OCI-LY3 (cell line): Measurements from ENCODE around the gene DPP6.

ENCODE experiments used
- EZH2phosphoT487 ChIP-seq: fragments of 200-600 bp; shearing (Covaris generic); IDR thresholded peaks from 2 replicates; pipeline ENCODE4 v1.6.1; 2018; ENCODE audit warnings: antibody characterized with exemption, mixed run types, low read depth
- TF ChIP-seq, protein P1 (sequence below): fragments of 200-600, 300-600 bp; sonication (generic); IDR thresholded peaks from 2 replicates; pipeline ENCODE4 v1.5.1; 2014; ENCODE audit warnings: antibody characterized with exemption, low read length, low read depth

DNA sequence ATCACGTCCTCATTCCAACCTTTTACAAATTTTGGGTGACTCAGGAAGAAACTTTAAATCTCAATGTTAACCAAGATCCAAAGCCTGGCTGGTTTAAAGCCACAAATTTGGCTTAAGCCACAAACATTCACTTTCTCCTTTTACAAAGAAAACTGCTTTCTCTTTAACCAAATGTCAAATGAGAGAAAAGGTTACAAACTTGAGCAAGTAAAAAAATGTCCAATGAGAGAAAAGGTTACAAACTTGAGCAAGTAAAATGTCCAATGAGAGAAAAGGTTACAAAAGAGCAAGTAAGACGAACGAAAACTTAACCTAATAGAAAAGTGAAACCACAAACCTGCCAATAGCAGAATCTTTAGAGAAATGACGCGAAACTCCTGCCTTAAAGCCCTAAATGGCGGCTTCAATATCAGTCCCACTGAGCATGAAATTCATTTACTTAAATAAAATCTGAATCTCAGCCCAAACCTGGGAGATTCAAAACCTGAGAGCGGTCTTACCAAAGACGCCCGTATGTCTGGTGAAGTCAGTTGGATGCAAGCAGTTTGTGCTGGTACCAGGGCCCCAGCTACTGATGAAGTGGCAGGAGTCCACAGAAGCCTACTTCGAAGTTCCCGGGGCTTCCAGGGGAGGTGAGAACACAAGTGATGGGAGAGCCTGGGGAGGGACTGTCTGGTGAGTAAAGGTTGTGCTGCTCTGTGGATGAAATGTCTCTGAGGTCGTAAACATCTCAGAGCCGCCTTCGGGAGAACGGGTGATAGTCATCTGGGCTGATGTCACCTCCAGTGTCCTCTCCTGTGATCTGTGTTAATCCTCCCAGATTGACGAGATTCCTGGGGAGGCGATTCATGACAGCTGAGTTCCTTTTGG lies 876.2 kb downstream of the DPP6 start:
- TF ChIP-seq, protein P1, sequence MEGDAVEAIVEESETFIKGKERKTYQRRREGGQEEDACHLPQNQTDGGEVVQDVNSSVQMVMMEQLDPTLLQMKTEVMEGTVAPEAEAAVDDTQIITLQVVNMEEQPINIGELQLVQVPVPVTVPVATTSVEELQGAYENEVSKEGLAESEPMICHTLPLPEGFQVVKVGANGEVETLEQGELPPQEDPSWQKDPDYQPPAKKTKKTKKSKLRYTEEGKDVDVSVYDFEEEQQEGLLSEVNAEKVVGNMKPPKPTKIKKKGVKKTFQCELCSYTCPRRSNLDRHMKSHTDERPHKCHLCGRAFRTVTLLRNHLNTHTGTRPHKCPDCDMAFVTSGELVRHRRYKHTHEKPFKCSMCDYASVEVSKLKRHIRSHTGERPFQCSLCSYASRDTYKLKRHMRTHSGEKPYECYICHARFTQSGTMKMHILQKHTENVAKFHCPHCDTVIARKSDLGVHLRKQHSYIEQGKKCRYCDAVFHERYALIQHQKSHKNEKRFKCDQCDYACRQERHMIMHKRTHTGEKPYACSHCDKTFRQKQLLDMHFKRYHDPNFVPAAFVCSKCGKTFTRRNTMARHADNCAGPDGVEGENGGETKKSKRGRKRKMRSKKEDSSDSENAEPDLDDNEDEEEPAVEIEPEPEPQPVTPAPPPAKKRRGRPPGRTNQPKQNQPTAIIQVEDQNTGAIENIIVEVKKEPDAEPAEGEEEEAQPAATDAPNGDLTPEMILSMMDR: no peak
- TF ChIP-seq EZH2phosphoT487: no peak
